ENCODE data around the gene SYNGR1. TPM values are rescaled to one million over a fixed set of nuclear protein-coding genes. Genes with fewer than 3 reads are reported as not detected.

SYNGR1 gene
- total and polyA plus RNA-seq, 8 donors: 0.45 to 18.1 (median 6.4) TPM

DNA sequence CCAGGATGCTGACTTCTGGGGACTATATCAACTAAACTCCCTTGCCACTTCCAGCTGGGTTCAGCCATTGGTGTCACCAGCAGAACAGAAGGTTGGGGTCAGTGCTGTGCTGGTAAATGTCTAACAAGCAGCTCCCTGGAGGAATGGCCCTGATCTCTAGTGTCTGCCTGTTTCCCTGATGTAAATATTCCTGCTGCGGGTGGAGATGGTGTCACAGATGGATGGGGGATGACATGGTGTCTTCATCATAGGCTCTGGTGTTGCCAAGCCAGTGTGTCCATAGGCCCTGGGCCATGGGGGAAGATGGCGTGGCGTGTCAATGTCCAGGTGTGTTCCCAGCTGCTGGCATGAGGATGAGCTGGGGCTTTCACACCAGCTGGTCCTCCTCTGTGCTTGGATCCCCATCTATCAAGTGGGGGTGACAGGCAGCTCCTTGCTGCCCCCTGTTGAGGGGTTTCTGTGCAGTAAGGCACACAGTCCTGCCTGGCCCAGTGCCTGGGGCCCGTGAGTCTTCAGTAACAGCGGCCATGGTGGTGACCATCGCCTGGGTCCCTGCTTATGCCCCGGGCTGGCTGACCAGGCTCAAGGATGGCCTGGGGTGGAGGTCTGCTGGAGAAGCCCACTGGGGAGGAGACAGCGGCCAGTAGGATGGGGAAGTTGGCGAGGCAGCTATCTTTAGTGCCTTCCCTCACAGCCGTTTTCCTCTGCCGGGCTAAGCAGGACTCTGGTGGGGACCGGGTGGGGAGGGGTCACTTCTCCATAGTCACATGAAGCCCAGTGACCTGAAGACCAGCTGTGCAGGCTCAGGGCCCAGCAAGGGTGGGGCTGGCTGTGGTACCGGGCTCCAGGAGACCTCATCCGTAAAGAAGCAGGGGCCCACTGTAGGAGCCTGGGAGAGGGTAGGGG, 43.1 kb upstream of the SYNGR1 start:
- H3K27ac ChIP-seq: no peak overlapping the region
- no peaks in the 10 kb centered on the region for H3K9me3 ChIP-seq
- WGBS, 5 donors: 71 to 94% (median 73%) methylated on average over 5 to 14 of the region's 14 CpGs
- peak in 1 of 2 donors; percentile 51 for DNase-seq
- H3K27me3 ChIP-seq: no peaks in the 10 kb centered on the region
- peaks cover 0 to 37% (median 18%) of the 10 kb centered on the region in 4 donors for H3K4me1 ChIP-seq
- H3K36me3 ChIP-seq: peaks cover 4 to 5% (median 4%) of the 10 kb centered on the region in 4 donors
- no peak overlapping the region for H3K4me3 ChIP-seq
- TF ChIP-seq POLR2A (IDR thresholded peaks at IDR 0.05): no peak
- no peak for TF ChIP-seq EP300 (IDR thresholded peaks at IDR 0.05)
- TF ChIP-seq POLR2AphosphoS5 (IDR thresholded peaks at IDR 0.05): no peak
- peak in 2 of 7 experiments; percentile 14 to 27 for TF ChIP-seq CTCF (IDR thresholded peaks at IDR 0.05)
- intact Hi-C loops (cut with DNase I; ENCODE audit: low total_unique reads): no loop called here

- 30 to 53% (median 40%) methylated on average over 15 to 24 of the region's 24 CpGs for WGBS, 5 donors
- DNase-seq: peak in 1 of 2 donors; percentile 59
- intact Hi-C loops (cut with DNase I; ENCODE audit: low total_unique reads): no loop called here
- Histone ChIP-seq H3K9me3 (no peaks in the 10 kb centered on the region), H3K4me1 (peaks cover 0 to 56% (median 28%) of the 10 kb centered on the region in 4 donors), H3K36me3 (peaks cover 24 to 26% (median 25%) of the 10 kb centered on the region in 4 donors), H3K4me3 (no peak overlapping the region), H3K27ac (peak overlapping the region; percentile 15 to 76 (median 71)), H3K27me3 (no peaks in the 10 kb centered on the region)
- TF ChIP-seq POLR2AphosphoS5 (IDR thresholded peaks at IDR 0.05) (peak in 2 of 3 donors; percentile 28 to 78), CTCF (IDR thresholded peaks at IDR 0.05) (no peak)
Observed at GRCh38 chr22:39308614-39309363, 41.0 kb upstream of the SYNGR1 start.

GRCh38 chr22:39309364-39309861, 40.4 kb upstream of the SYNGR1 start:
- no peak for TF ChIP-seq POLR2AphosphoS5 (IDR thresholded peaks at IDR 0.05)
- no peak for TF ChIP-seq EP300 (IDR thresholded peaks at IDR 0.05)
- TF ChIP-seq CTCF (IDR thresholded peaks at IDR 0.05): peak in 1 of 7 experiments; percentile 12
- no peak for TF ChIP-seq POLR2A (IDR thresholded peaks at IDR 0.05)

More at GRCh38 chr22:39309364-39309861, 40.4 kb upstream of the SYNGR1 start:
- DNase-seq: no peak
- H3K36me3 ChIP-seq: peaks cover 31 to 32% (median 31%) of the 10 kb centered on the region in 4 donors
- intact Hi-C loops (cut with DNase I; ENCODE audit: low total_unique reads): no loop called here
- peaks cover 0 to 63% (median 30%) of the 10 kb centered on the region in 4 donors for H3K4me1 ChIP-seq
- no peaks in the 10 kb centered on the region for H3K27me3 ChIP-seq
- WGBS, 5 donors: 69 to 87% (median 71%) methylated on average over 18 of the region's 18 CpGs
- H3K9me3 ChIP-seq: no peaks in the 10 kb centered on the region
- H3K4me3 ChIP-seq: no peak overlapping the region
- peak overlapping the region in 4 of 5 donors; percentile 58 to 76 (median 72) for H3K27ac ChIP-seq

All from stomach (tissue), 9 donors.